BE2C (cell line): Measurements from ENCODE around the gene NUTM2F.
"Not testable (repeated sequence)": the region's sequence is repeated elsewhere in the genome, so short reads cannot be mapped to it uniquely, and the experiment has no call there.

Source experiments
- DNase-seq: peaks from one replicate; pipeline ENCODE4 v3.0.0-alpha.2; 2020
- H3K27me3 ChIP-seq: fragments of 250-450 bp; sonication (Bioruptor Pico); 2 replicates; pipeline ENCODE4 v1.5.1; 2020; ENCODE audit warnings: mild to moderate bottlenecking
- H3K36me3 ChIP-seq: fragments of 250-450 bp; sonication (Bioruptor Pico); 2 replicates; pipeline ENCODE4 v1.5.1; 2020; ENCODE audit warnings: mild to moderate bottlenecking
- H3K4me1 ChIP-seq: fragments of 250-450 bp; sonication (Bioruptor Pico); 2 replicates; pipeline ENCODE4 v1.5.1; 2020
- H3K4me3 ChIP-seq: 2 replicates; pipeline ENCODE4 v1.5.1; 2011; ENCODE audit warnings: low read depth, low read length
- H3K9me3 ChIP-seq: fragments of 250-450 bp; sonication (Bioruptor Pico); 2 replicates; pipeline ENCODE4 v1.5.1; 2020
- TF ChIP-seq, protein P1 (sequence below): IDR thresholded peaks from 2 replicates; pipeline ENCODE4 v1.5.1; 2012; ENCODE audit warnings: mild to moderate bottlenecking, low read depth, low read length

Gene NUTM2F

DNA sequence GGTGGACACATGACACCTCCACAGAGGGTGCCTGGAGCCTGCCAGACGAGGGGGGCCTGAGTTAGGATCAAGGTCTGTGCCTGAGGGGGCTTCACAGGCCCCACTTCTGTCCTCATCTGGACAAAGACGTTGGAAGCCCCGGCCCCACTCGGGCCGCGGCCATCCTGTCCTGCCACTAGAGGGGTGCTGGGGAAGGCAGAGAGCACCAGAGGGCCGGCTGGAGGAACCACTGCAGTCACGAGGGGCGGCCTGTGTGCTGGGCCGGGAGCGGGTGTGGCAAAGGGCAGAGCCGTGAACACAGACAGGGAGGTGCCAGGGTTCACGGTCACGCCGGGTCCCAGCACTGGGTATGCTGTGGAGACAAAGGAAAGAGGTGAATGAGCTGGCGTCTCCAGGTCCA lies 2.9 kb downstream of the NUTM2F start:
- H3K27me3 ChIP-seq, H3K36me3 ChIP-seq, DNase-seq, H3K4me3 ChIP-seq, H3K9me3 ChIP-seq, H3K4me1 ChIP-seq: not testable (repeated sequence)

DNA sequence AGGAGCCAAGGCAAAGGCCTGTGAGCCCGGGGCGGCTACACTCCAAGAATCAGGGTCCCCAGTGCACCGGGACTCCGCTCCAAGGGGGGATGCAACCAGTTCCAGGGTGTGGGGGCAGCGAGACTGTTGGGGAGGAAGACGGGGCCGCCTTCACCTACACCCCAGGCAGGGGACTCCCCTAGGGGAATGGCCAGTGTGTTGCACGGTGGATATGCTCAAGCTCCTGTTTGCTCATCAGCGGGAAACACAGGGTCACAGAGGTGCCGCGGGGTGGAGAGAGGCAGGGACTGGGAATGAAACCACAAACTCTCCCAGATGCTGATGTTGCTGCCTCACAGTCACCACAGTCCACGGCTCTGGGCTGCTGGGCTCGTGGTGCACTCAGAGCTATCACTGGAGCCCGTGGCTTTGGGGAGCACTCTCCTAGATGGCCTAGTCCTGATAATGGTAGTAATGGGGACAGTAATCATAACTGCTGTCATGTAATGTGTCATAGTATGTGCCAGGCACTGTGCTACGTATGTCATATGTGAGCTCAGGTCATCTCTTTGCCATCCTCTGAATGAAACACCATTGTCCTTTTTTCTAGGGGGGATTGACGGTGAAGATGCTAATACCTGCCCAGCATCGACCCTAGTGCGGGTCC lies 5.2 kb downstream of the NUTM2F start:
- not testable (repeated sequence) for H3K4me1 ChIP-seq, H3K36me3 ChIP-seq, H3K9me3 ChIP-seq, DNase-seq, H3K4me3 ChIP-seq, H3K27me3 ChIP-seq

DNA sequence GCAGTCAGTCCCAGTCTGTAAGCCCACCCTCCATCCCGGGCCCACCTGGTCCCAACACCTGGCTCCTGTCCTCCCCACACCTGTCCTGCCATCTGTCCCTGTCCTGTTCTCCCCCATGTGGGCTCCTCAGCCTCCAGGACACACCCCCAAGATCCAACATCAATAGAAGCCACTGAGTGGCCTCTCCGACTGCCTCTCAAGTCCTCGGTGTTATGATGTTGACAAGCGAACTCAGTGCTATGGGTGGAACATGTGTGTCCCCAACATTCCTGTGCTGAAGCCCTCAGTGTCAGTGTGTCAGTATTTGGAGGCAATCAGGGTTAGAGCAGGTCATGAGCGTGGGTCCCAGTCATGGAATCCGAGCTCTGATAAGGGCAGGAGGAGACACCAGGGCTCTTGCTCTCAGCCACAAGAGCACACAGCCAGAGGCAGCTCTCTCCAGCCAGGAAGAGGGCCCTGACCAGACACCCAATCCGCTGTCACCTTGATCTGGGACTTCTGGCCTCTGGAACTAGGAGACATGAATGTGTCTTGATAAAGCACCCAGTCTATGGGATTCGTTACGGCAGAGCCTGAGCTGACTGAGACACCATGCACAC lies 6.0 kb downstream of the NUTM2F start:
- not testable (repeated sequence) for DNase-seq, H3K36me3 ChIP-seq, H3K4me3 ChIP-seq, H3K4me1 ChIP-seq, H3K9me3 ChIP-seq, H3K27me3 ChIP-seq

DNA sequence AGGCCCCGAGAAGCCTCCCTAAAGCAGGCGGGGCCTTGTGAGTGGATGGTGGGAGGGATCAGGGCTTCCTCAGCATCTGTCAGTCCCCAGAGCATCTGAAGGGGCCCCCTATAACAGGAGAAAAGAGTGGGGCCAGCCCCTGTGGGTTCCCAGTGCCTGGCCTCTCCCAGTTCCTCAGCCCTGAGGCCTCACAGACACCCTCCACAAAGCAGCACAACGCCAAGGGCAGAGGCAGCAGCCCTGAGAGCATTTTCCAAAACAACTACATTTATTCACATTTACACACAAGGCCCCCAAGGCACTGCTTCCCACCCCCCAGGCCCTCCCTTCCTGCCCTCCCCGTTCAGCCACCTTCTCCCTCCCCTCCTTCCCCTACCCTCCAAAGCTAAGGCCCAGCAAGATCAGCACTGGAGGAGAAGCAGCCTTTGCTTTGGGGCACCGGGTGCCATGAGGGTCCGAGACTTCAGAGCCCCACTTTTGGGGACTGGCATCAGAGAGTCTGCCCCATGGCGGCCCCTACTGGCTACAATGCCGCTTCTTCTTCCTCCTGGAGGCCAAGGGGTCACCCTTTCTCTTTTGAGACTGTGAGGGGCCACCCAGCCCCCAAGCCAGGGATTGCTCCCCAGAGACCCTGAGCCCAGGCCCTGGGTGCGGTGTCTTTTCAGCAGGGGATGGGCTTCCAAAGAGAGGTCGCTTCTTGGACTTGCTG lies 10.3 kb downstream of the NUTM2F start:
- H3K27me3 ChIP-seq, DNase-seq, H3K9me3 ChIP-seq, H3K4me3 ChIP-seq, H3K4me1 ChIP-seq, H3K36me3 ChIP-seq: not testable (repeated sequence)

DNA sequence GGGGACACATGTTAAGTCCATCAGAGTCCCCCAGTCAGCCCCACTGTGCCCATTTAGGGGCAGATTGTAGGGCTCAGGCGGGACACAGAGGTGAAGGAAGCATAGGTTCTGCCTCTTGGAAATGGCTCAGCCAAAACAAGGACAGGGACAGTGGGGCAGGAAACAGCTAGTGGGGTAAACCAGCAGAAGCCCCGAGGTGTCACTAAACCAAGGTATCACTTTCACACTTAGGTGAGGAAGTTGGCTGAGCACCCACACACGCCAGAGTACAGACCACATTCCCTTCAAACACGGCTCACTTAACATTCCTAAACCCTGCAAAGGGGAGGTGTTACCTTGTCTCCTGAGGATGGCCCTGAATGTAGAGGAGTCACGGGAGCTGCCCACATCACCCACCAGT lies 12.2 kb downstream of the NUTM2F start:
- not testable (repeated sequence) for DNase-seq, H3K36me3 ChIP-seq, H3K4me1 ChIP-seq, H3K27me3 ChIP-seq, H3K9me3 ChIP-seq, H3K4me3 ChIP-seq

DNA sequence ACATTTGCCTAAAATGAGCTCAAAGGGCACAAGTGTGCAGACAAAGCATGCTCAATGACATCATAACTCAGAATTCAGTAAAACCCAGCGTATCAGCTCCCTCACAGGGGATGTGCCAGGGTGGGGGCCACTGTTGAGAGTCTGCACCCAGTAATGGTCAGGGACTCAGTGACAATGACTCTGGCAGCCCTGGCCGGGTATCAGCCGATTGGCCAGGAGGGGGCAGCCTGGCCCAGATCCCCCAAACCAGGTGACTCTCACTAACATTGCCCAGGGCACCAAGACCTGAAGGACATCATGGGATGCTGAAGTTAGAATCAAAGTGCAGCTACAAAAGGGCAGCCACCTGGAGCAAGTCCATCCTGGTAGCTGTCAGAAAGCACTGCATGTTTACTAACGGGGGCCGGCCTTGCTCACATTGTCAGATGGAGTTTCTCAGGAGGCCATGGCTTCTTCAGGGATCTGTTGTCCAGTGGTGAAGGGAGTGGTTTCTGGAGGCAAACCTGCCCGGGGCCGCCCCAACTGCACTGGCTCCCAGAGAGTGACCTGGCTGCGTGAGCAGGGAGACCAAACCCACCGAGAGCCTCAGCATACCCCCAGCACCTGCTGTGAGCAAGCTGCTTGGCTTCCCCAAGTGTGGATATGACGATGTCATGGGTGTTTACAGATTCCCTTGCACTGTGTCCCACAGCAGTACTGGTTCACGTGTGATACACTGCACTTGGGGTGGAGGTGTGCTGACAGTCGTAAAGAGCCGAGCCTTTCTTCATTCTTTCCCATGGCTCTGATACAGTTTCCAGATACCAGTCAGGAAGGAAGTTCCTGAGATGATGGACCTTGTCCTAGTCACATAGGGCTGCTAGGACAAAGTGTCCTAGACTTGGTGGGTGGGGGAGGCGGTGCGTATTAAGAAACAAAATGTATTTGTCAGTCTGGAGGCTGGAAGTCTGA lies 13.1 kb downstream of the NUTM2F start:
- not testable (repeated sequence) for H3K9me3 ChIP-seq, H3K4me3 ChIP-seq, DNase-seq, H3K36me3 ChIP-seq, H3K27me3 ChIP-seq, H3K4me1 ChIP-seq

DNA sequence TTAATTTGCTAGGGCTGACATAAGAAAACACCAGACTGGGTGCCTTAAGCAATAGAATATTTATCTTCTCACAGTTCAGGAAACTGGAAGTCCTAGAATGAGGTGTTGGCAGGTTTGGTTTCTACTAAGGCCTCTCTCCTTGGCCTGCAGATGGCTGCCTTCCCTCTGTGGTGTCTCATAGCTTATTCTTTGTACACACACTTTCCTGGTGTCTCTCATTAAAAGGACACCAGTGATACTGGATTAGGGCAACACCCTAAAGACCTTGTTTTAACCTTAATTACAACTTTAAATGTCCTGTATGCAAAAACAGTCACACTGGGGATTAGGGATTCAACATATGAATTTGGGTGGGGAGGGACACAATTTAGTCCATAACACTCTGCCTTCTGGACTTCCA lies 25.1 kb downstream of the NUTM2F start:
- DNase-seq, result no peak
- Histone ChIP-seq H3K36me3 (no peaks in the 10 kb centered on the region), H3K9me3 (no peaks in the 10 kb centered on the region), H3K27me3 (no peaks in the 10 kb centered on the region), H3K4me1 (no peaks in the 10 kb centered on the region), H3K4me3 (no peak overlapping the region)
- TF ChIP-seq, protein P1, sequence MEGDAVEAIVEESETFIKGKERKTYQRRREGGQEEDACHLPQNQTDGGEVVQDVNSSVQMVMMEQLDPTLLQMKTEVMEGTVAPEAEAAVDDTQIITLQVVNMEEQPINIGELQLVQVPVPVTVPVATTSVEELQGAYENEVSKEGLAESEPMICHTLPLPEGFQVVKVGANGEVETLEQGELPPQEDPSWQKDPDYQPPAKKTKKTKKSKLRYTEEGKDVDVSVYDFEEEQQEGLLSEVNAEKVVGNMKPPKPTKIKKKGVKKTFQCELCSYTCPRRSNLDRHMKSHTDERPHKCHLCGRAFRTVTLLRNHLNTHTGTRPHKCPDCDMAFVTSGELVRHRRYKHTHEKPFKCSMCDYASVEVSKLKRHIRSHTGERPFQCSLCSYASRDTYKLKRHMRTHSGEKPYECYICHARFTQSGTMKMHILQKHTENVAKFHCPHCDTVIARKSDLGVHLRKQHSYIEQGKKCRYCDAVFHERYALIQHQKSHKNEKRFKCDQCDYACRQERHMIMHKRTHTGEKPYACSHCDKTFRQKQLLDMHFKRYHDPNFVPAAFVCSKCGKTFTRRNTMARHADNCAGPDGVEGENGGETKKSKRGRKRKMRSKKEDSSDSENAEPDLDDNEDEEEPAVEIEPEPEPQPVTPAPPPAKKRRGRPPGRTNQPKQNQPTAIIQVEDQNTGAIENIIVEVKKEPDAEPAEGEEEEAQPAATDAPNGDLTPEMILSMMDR, result no peak

DNA sequence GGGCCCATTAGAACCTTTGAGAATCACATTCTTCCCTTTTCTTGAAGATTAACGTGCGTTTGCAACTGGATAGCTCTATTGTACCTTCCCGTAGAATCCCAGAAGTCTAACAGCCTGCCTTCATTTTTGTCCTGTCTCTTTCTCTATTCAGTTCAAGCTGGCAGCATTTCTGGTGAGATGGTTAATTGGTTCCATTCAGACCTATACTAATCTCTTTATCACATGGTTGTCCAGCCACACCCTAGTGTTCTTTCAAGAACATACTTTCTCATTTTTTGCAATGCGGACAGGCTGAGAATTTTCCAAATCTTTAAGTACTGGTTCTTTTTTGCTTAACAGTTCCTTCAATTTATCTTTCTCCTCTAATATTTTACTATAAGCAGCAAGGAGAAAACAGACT lies 26.0 kb downstream of the NUTM2F start:
- H3K4me3 ChIP-seq, result no peak overlapping the region
- no peaks in the 10 kb centered on the region for H3K9me3 ChIP-seq
- H3K4me1 ChIP-seq, result no peaks in the 10 kb centered on the region
- no peaks in the 10 kb centered on the region for H3K36me3 ChIP-seq
- TF ChIP-seq, protein P1, result no peak
- H3K27me3 ChIP-seq, result no peaks in the 10 kb centered on the region
- no peak for DNase-seq

DNA sequence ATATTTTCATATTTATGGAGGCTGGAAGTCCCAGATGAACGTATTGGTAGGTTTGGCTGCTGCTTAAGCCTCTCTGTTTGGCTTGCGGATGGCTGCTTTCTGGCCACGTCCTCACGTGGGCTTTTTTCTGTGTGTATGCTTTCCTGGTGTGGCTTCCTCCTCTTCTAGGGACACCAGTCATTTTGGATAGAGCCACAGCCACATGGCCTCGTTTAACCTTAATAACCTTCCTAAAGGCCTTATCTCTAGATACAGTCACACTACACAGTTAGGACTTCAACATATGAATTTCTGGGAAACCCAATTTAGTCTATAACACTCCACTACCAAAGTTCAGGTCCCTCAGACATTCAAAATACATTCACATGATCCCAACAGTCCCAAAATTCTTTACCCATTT lies 26.9 kb downstream of the NUTM2F start:
- no peaks in the 10 kb centered on the region for H3K4me1 ChIP-seq
- no peaks in the 10 kb centered on the region for H3K9me3 ChIP-seq
- no peak for DNase-seq
- H3K27me3 ChIP-seq, result no peaks in the 10 kb centered on the region
- no peaks in the 10 kb centered on the region for H3K36me3 ChIP-seq
- no peak overlapping the region for H3K4me3 ChIP-seq
- TF ChIP-seq, protein P1, result no peak
